Mesenchymal stem cell (in vitro differentiated cells and primary cell): ENCODE results near the gene MX2.

Source experiments
- DNase-seq: peaks from one replicate; pipeline ENCODE4 v3.0.0-alpha.2; 2013
- H2AFZ ChIP-seq: one replicate; pipeline ENCODE4 v1.6.1; 2013; ENCODE audit warnings: low read depth, mild to moderate bottlenecking, control low read depth, inconsistent platforms, low read length, moderate library complexity
- H2AK5ac ChIP-seq: 2 replicates; pipeline ENCODE4 v1.6.1; 2013; ENCODE audit warnings: low read length, moderate library complexity, mild to moderate bottlenecking, inconsistent platforms; ENCODE audit not compliant: severe bottlenecking
- H2BK120ac ChIP-seq: one replicate; pipeline ENCODE4 v1.6.1; 2013; ENCODE audit warnings: low read depth, mild to moderate bottlenecking, inconsistent platforms, low read length, moderate library complexity
- H2BK12ac ChIP-seq, 2 experiments: one replicate each; pipeline ENCODE4 v1.6.1; 2013; ENCODE audit warnings: inconsistent platforms in 2 of 2, low read length in 2 of 2, mild to moderate bottlenecking in 2 of 2, moderate library complexity in 2 of 2, control low read depth in 1 of 2
- H2BK15ac ChIP-seq: one replicate; pipeline ENCODE4 v1.6.1; 2013; ENCODE audit warnings: mild to moderate bottlenecking, low read depth, inconsistent platforms; ENCODE audit not compliant: poor library complexity, severe bottlenecking
- H2BK5ac ChIP-seq: 2 replicates; pipeline ENCODE4 v1.6.1; 2013; ENCODE audit warnings: low read depth, mild to moderate bottlenecking, low read length, control low read depth, inconsistent platforms; ENCODE audit not compliant: poor library complexity, severe bottlenecking
- H3K14ac ChIP-seq, 2 experiments: one replicate each; pipeline ENCODE4 v1.6.1; 2013; ENCODE audit warnings: inconsistent platforms in 2 of 2, low read length in 2 of 2, control low read depth in 1 of 2, mild to moderate bottlenecking in 1 of 2, moderate library complexity in 1 of 2
- H3K18ac ChIP-seq, 2 experiments: one replicate each; pipeline ENCODE4 v1.6.1; 2013; ENCODE audit warnings: inconsistent platforms in 2 of 2, low read length in 2 of 2, control low read depth in 1 of 2, low read depth in 1 of 2, mild to moderate bottlenecking in 1 of 2
- H3K23ac ChIP-seq, 2 experiments: one replicate each; pipeline ENCODE4 v1.6.1; 2013; ENCODE audit warnings: inconsistent platforms in 2 of 2, low read length in 2 of 2, mild to moderate bottlenecking in 2 of 2, moderate library complexity in 2 of 2, control low read depth in 1 of 2
- H3K27ac ChIP-seq: 2 replicates; pipeline ENCODE4 v1.5.1; 2013; ENCODE audit warnings: mild to moderate bottlenecking, moderate library complexity, low read length, control low read depth, inconsistent platforms; ENCODE audit not compliant: poor library complexity, severe bottlenecking
- H3K27me3 ChIP-seq, 2 experiments: 2 replicates each; pipeline versions ENCODE4 v1.6.1 to v1.7.0; 2013; ENCODE audit warnings: low read length in 2 of 2, mild to moderate bottlenecking in 2 of 2, moderate library complexity in 2 of 2, control low read depth in 1 of 2, inconsistent platforms in 1 of 2; ENCODE audit not compliant: control insufficient read depth in 1 of 2, insufficient read depth in 1 of 2
- H3K36me3 ChIP-seq, 2 experiments: 2 replicates each; pipeline versions ENCODE4 v1.6.1 to v1.7.0; 2013; ENCODE audit warnings: low read length in 2 of 2, control low read depth in 1 of 2, inconsistent platforms in 1 of 2, low read depth in 1 of 2, mild to moderate bottlenecking in 1 of 2; ENCODE audit not compliant: insufficient read depth in 2 of 2, control insufficient read depth in 1 of 2
- H3K4ac ChIP-seq, 2 experiments: one replicate each; pipeline ENCODE4 v1.6.1; 2013; ENCODE audit warnings: inconsistent platforms in 2 of 2, low read length in 2 of 2, mild to moderate bottlenecking in 2 of 2, moderate library complexity in 2 of 2, control low read depth in 1 of 2, low read depth in 1 of 2
- H3K4me1 ChIP-seq: 2 replicates; pipeline ENCODE4 v1.6.1; 2013; ENCODE audit warnings: low read depth, low read length, control low read depth; ENCODE audit not compliant: control insufficient read depth, insufficient read depth
- H3K4me2 ChIP-seq: 2 replicates; pipeline ENCODE4 v1.6.1; 2013; ENCODE audit warnings: low read length, mild to moderate bottlenecking, inconsistent platforms; ENCODE audit not compliant: poor library complexity, severe bottlenecking
- H3K4me3 ChIP-seq, 2 experiments: 2 replicates each; pipeline versions ENCODE4 v1.5.1 to v1.7.0; 2013; ENCODE audit warnings: low read length in 2 of 2, mild to moderate bottlenecking in 2 of 2, control low read depth in 1 of 2, low read depth in 1 of 2; ENCODE audit not compliant: insufficient read depth in 1 of 2
- H3K79me1 ChIP-seq: replicated peaks from 2 replicates; pipeline ENCODE4 v1.6.1; 2013; ENCODE audit warnings: mild to moderate bottlenecking, control low read depth, low read length, inconsistent platforms; ENCODE audit not compliant: poor library complexity, severe bottlenecking
- H3K9ac ChIP-seq: 2 replicates; pipeline ENCODE4 v1.7.0; 2013; ENCODE audit warnings: mild to moderate bottlenecking, low read length, moderate library complexity
- H3K9me3 ChIP-seq: 2 replicates; pipeline ENCODE4 v1.7.0; 2013; ENCODE audit warnings: mild to moderate bottlenecking, low read length; ENCODE audit not compliant: control insufficient read depth
- H4K8ac ChIP-seq: one replicate; pipeline ENCODE4 v1.6.1; 2013; ENCODE audit warnings: inconsistent platforms, mild to moderate bottlenecking, low read length, moderate library complexity
- H4K91ac ChIP-seq: one replicate; pipeline ENCODE4 v1.6.1; 2013; ENCODE audit warnings: mild to moderate bottlenecking, low read length, inconsistent platforms
- WGBS: methylation state at CpG from one replicate; pipeline ENCODE4 v1.1.7; 2013; ENCODE audit warnings: mixed read lengths; 5-methylcytosine and 5-hydroxymethylcytosine counted together

The MX2 gene

GRCh38 chr21:41426676-41427404, 65.0 kb downstream of the MX2 start:
- Histone ChIP-seq H3K23ac (no peak overlapping the region), H3K14ac (no peak overlapping the region), H3K9me3 (no peaks in the 10 kb centered on the region), H3K18ac (no peak overlapping the region), H4K8ac (no peak overlapping the region), H2BK12ac (no peak overlapping the region), H2BK120ac (no peak overlapping the region), H3K27ac (no peak overlapping the region), H3K36me3 (peaks cover 0 to 36% of the 10 kb centered on the region in 2 experiments), H3K4me3 (peak overlapping the region in 1 of 2 experiments; percentile 77), H2BK5ac (no peak overlapping the region), H3K4me1 (peaks cover 9% of the 10 kb centered on the region), H3K79me1 (no peaks in the 10 kb centered on the region), H2AFZ (no peak overlapping the region), H2AK5ac (no peak overlapping the region), H3K4me2 (peak overlapping the region; percentile 74), H4K91ac (no peak overlapping the region), H3K9ac (peak overlapping the region; percentile 92), H3K4ac (no peak overlapping the region), H3K27me3 (peaks cover 0 to 3% of the 10 kb centered on the region in 2 experiments), H2BK15ac (no peak overlapping the region)
- DNase-seq = no peak
- WGBS = 51% methylated on average over 34 of the region's 41 CpGs

GRCh38 chr21:41427556-41427955, 65.7 kb downstream of the MX2 start:
- peaks cover 0 to 3% of the 10 kb centered on the region in 2 experiments for H3K27me3 ChIP-seq
- H2BK12ac ChIP-seq = no peak overlapping the region
- H3K4me3 ChIP-seq = no peak overlapping the region
- no peak overlapping the region for H4K8ac ChIP-seq
- H3K4ac ChIP-seq = no peak overlapping the region
- no peak overlapping the region for H3K14ac ChIP-seq
- peak overlapping the region; percentile 92 for H3K9ac ChIP-seq
- no peak overlapping the region for H2AFZ ChIP-seq
- H2BK120ac ChIP-seq = no peak overlapping the region
- no peak overlapping the region for H2BK5ac ChIP-seq
- H3K27ac ChIP-seq = no peak overlapping the region
- H3K36me3 ChIP-seq = peaks cover 0 to 43% of the 10 kb centered on the region in 2 experiments
- no peak overlapping the region for H3K18ac ChIP-seq
- H2AK5ac ChIP-seq = no peak overlapping the region
- no peaks in the 10 kb centered on the region for H3K79me1 ChIP-seq
- no peak overlapping the region for H4K91ac ChIP-seq
- H3K23ac ChIP-seq = no peak overlapping the region
- no peaks in the 10 kb centered on the region for H3K9me3 ChIP-seq
- peaks cover 10% of the 10 kb centered on the region for H3K4me1 ChIP-seq
- no peak overlapping the region for H3K4me2 ChIP-seq
- 90% methylated on average over 7 of the region's 8 CpGs for WGBS
- no peak overlapping the region for H2BK15ac ChIP-seq
- DNase-seq = no peak

GRCh38 chr21:41428311-41428710, 66.5 kb downstream of the MX2 start:
- Histone ChIP-seq H3K4me2 (no peak overlapping the region), H2AFZ (no peak overlapping the region), H3K9ac (no peak overlapping the region), H2BK120ac (no peak overlapping the region), H3K27ac (no peak overlapping the region), H2BK12ac (no peak overlapping the region), H3K4me3 (no peak overlapping the region), H2BK5ac (no peak overlapping the region), H3K4ac (no peak overlapping the region), H3K27me3 (peaks cover 0 to 3% of the 10 kb centered on the region in 2 experiments), H3K23ac (no peak overlapping the region), H3K79me1 (no peaks in the 10 kb centered on the region), H3K18ac (no peak overlapping the region), H2AK5ac (no peak overlapping the region), H4K91ac (no peak overlapping the region), H4K8ac (no peak overlapping the region), H3K4me1 (peaks cover 10% of the 10 kb centered on the region), H3K14ac (no peak overlapping the region), H3K36me3 (peaks cover 0 to 51% of the 10 kb centered on the region in 2 experiments), H2BK15ac (no peak overlapping the region), H3K9me3 (no peaks in the 10 kb centered on the region)
- DNase-seq = no peak
- WGBS = 85% methylated on average over 8 of the region's 8 CpGs

GRCh38 chr21:41428847-41429246, 67.0 kb downstream of the MX2 start:
- Histone ChIP-seq H3K4me2 (no peak overlapping the region), H3K23ac (no peak overlapping the region), H2BK12ac (no peak overlapping the region), H2AFZ (no peak overlapping the region), H3K18ac (no peak overlapping the region), H2BK120ac (no peak overlapping the region), H2BK5ac (no peak overlapping the region), H3K4me1 (peaks cover 10% of the 10 kb centered on the region), H3K27me3 (peaks cover 0 to 3% of the 10 kb centered on the region in 2 experiments), H4K8ac (no peak overlapping the region), H3K9me3 (no peaks in the 10 kb centered on the region), H3K79me1 (no peaks in the 10 kb centered on the region), H2BK15ac (no peak overlapping the region), H2AK5ac (no peak overlapping the region), H3K14ac (no peak overlapping the region), H3K9ac (no peak overlapping the region), H3K4ac (no peak overlapping the region), H3K4me3 (no peak overlapping the region), H4K91ac (no peak overlapping the region), H3K27ac (no peak overlapping the region), H3K36me3 (peaks cover 0 to 56% of the 10 kb centered on the region in 2 experiments)
- DNase-seq = no peak
- WGBS = 98% methylated on average over 5 of the region's 6 CpGs
